ENCODE measurements around the gene MRPL22. TPM values are rescaled to one million over a fixed set of nuclear protein-coding genes. Genes with fewer than 3 reads are reported as not detected.
"Not testable (repeated sequence)": the region's sequence is repeated elsewhere in the genome, so short reads cannot be mapped to it uniquely, and the experiment has no call there.

The MRPL22 gene
- 10 to 100 TPM; 67.5 to 78.0 TPM for total RNA-seq

- Mint-ChIP-seq H3K27ac (peak within 1 kb of the TSS; percentile 96), H3K4me1 (ENCODE audit: low read depth) (peaks cover 41% of the 10 kb centered on the region), H3K9me3 (no peaks in the 10 kb centered on the region), H3K36me3 (ENCODE audit: insufficient read depth in 2 of 2) (peaks cover 3 to 5% of the 10 kb centered on the region in 2 donors), H3K4me3 (peak within 1 kb of the TSS; percentile 91 to 95), H3K27me3 (ENCODE audit: low read depth) (no peaks in the 10 kb centered on the region)
- ATAC-seq (replicated peaks in 1 of 2) (peak; percentile 60 to 71), DNase-seq (peak; percentile 94 to 95)
These were observed at the start of gene MRPL22 for GRCh38 chr5:154940772-154941620. MRPL22 (plus strand) TSS chr5:154941073; CDS start chr5:154941111, 38 bp downstream.

GRCh38 chr5:154892369-154892771 lies 48.5 kb upstream of the MRPL22 start:
- Mint-ChIP-seq H3K4me1 (ENCODE audit: low read depth) (no peaks in the 10 kb centered on the region), H3K9me3 (peaks cover 0 to 2% of the 10 kb centered on the region in 2 donors), H3K4me3 (no peak overlapping the region), H3K27ac (no peak overlapping the region), H3K36me3 (ENCODE audit: insufficient read depth in 2 of 2) (peaks cover 18 to 47% of the 10 kb centered on the region in 2 donors), H3K27me3 (ENCODE audit: low read depth) (no peaks in the 10 kb centered on the region)
- no peak for ATAC-seq (replicated peaks in 1 of 2)
- DNase-seq, result no peak

- Mint-ChIP-seq H3K27ac (no peak overlapping the region), H3K4me3 (no peak overlapping the region), H3K9me3 (no peaks in the 10 kb centered on the region), H3K36me3 (ENCODE audit: insufficient read depth in 2 of 2) (peaks cover 15 to 44% of the 10 kb centered on the region in 2 donors), H3K4me1 (ENCODE audit: low read depth) (no peaks in the 10 kb centered on the region), H3K27me3 (ENCODE audit: low read depth) (no peaks in the 10 kb centered on the region)
- ATAC-seq (replicated peaks in 1 of 2), result no peak
- DNase-seq, result no peak
These were observed 47.5 kb upstream of the MRPL22 start for GRCh38 chr5:154893381-154893780.

GRCh38 chr5:154895606-154896561 lies 45.0 kb upstream of the MRPL22 start:
- Mint-ChIP-seq H3K36me3 (ENCODE audit: insufficient read depth in 2 of 2) (peaks cover 8 to 36% of the 10 kb centered on the region in 2 donors), H3K4me1 (ENCODE audit: low read depth) (no peaks in the 10 kb centered on the region), H3K27ac (peak overlapping the region; percentile 22), H3K27me3 (ENCODE audit: low read depth) (no peaks in the 10 kb centered on the region), H3K4me3 (no peak overlapping the region), H3K9me3 (no peaks in the 10 kb centered on the region)
- ATAC-seq (replicated peaks in 1 of 2), result no peak
- no peak for DNase-seq

- no peaks in the 10 kb centered on the region for H3K9me3 Mint-ChIP-seq
- H3K4me1 Mint-ChIP-seq (ENCODE audit: low read depth), result no peaks in the 10 kb centered on the region
- no peaks in the 10 kb centered on the region for H3K27me3 Mint-ChIP-seq (ENCODE audit: low read depth)
- peak overlapping the region; percentile 22 for H3K27ac Mint-ChIP-seq
- no peak for ATAC-seq (replicated peaks in 1 of 2)
- H3K4me3 Mint-ChIP-seq, result no peak overlapping the region
- H3K36me3 Mint-ChIP-seq (ENCODE audit: insufficient read depth in 2 of 2), result peaks cover 6 to 32% of the 10 kb centered on the region in 2 donors
- no peak for DNase-seq
These were observed 44.2 kb upstream of the MRPL22 start for GRCh38 chr5:154896562-154897165.

- no peak for ATAC-seq (replicated peaks in 1 of 2)
- no peaks in the 10 kb centered on the region for H3K27me3 Mint-ChIP-seq (ENCODE audit: low read depth)
- no peak overlapping the region for H3K27ac Mint-ChIP-seq
- no peak overlapping the region for H3K4me3 Mint-ChIP-seq
- H3K36me3 Mint-ChIP-seq (ENCODE audit: insufficient read depth in 2 of 2), result peaks cover 5 to 34% of the 10 kb centered on the region in 2 donors
- H3K4me1 Mint-ChIP-seq (ENCODE audit: low read depth), result no peaks in the 10 kb centered on the region
- no peaks in the 10 kb centered on the region for H3K9me3 Mint-ChIP-seq
- no peak for DNase-seq
These were observed 42.7 kb upstream of the MRPL22 start for GRCh38 chr5:154898210-154898609.

GRCh38 chr5:154899151-154899816 lies 41.6 kb upstream of the MRPL22 start:
- Mint-ChIP-seq H3K36me3 (ENCODE audit: insufficient read depth in 2 of 2) (peaks cover 7 to 35% of the 10 kb centered on the region in 2 donors), H3K27me3 (ENCODE audit: low read depth) (no peaks in the 10 kb centered on the region), H3K9me3 (no peaks in the 10 kb centered on the region), H3K4me1 (ENCODE audit: low read depth) (no peaks in the 10 kb centered on the region), H3K4me3 (no peak overlapping the region), H3K27ac (peak overlapping the region; percentile 42)
- ATAC-seq (replicated peaks in 1 of 2) (no peak), DNase-seq (no peak)

- DNase-seq (no peak), ATAC-seq (replicated peaks in 1 of 2) (no peak)
- Mint-ChIP-seq H3K9me3 (no peaks in the 10 kb centered on the region), H3K4me3 (no peak overlapping the region), H3K4me1 (ENCODE audit: low read depth) (no peaks in the 10 kb centered on the region), H3K36me3 (ENCODE audit: insufficient read depth in 2 of 2) (peaks cover 7 to 34% of the 10 kb centered on the region in 2 donors), H3K27ac (no peak overlapping the region), H3K27me3 (ENCODE audit: low read depth) (no peaks in the 10 kb centered on the region)
These were observed 40.8 kb upstream of the MRPL22 start for GRCh38 chr5:154900066-154900465.

- H3K36me3 Mint-ChIP-seq (ENCODE audit: insufficient read depth in 2 of 2), result peaks cover 7 to 33% of the 10 kb centered on the region in 2 donors
- H3K4me3 Mint-ChIP-seq, result no peak overlapping the region
- no peak overlapping the region for H3K27ac Mint-ChIP-seq
- no peak for DNase-seq
- no peaks in the 10 kb centered on the region for H3K27me3 Mint-ChIP-seq (ENCODE audit: low read depth)
- H3K4me1 Mint-ChIP-seq (ENCODE audit: low read depth), result no peaks in the 10 kb centered on the region
- ATAC-seq (replicated peaks in 1 of 2), result no peak
- H3K9me3 Mint-ChIP-seq, result no peaks in the 10 kb centered on the region
These were observed 39.6 kb upstream of the MRPL22 start for GRCh38 chr5:154901276-154901675.

GRCh38 chr5:154901913-154902312 lies 39.0 kb upstream of the MRPL22 start:
- no peak for DNase-seq
- Mint-ChIP-seq H3K4me3 (no peak overlapping the region), H3K27me3 (ENCODE audit: low read depth) (no peaks in the 10 kb centered on the region), H3K27ac (no peak overlapping the region), H3K36me3 (ENCODE audit: insufficient read depth in 2 of 2) (peaks cover 7 to 34% of the 10 kb centered on the region in 2 donors), H3K9me3 (no peaks in the 10 kb centered on the region), H3K4me1 (ENCODE audit: low read depth) (no peaks in the 10 kb centered on the region)
- ATAC-seq (replicated peaks in 1 of 2), result no peak

GRCh38 chr5:154905601-154906000 lies 35.3 kb upstream of the MRPL22 start:
- ATAC-seq (replicated peaks in 1 of 2); H3K27ac Mint-ChIP-seq; H3K4me3 Mint-ChIP-seq; H3K27me3 Mint-ChIP-seq (ENCODE audit: low read depth); DNase-seq; H3K4me1 Mint-ChIP-seq (ENCODE audit: low read depth); H3K9me3 Mint-ChIP-seq: not testable (repeated sequence)
- peaks cover 3 to 31% of the 10 kb centered on the region in 2 donors for H3K36me3 Mint-ChIP-seq (ENCODE audit: insufficient read depth in 2 of 2)

GRCh38 chr5:154916874-154917273 lies 24.0 kb upstream of the MRPL22 start:
- no peaks in the 10 kb centered on the region for H3K27me3 Mint-ChIP-seq (ENCODE audit: low read depth)
- no peaks in the 10 kb centered on the region for H3K4me1 Mint-ChIP-seq (ENCODE audit: low read depth)
- H3K27ac Mint-ChIP-seq, result no peak overlapping the region
- no peak overlapping the region for H3K4me3 Mint-ChIP-seq
- H3K9me3 Mint-ChIP-seq, result no peaks in the 10 kb centered on the region
- DNase-seq (no peak), ATAC-seq (replicated peaks in 1 of 2) (no peak)
- peaks cover 5 to 23% of the 10 kb centered on the region in 2 donors for H3K36me3 Mint-ChIP-seq (ENCODE audit: insufficient read depth in 2 of 2)
